K562 (cell line): ENCODE measurements around the gene CTDSPL. TPM values are rescaled to one million over a fixed set of nuclear protein-coding genes. Genes with fewer than 3 reads are reported as not detected.

Source experiments
- ATF1 ChIP-seq, 2 experiments: fragments of 450-650 bp in 1 of 2; IDR thresholded peaks; 2 replicates each; pipeline ENCODE4 v1.6.1; 2016; ENCODE audit warnings: missing compliant biosample characterization in 1 of 2, missing genetic modification characterization in 1 of 2
- KAT8 ChIP-seq: fragments of 450-650 bp; IDR thresholded peaks from 2 replicates; pipeline ENCODE4 v1.6.1; 2016; ENCODE audit warnings: low read depth, mild to moderate bottlenecking
- MAFG ChIP-seq: fragments of 450-650 bp; conservative IDR thresholded peaks from 2 replicates; pipeline ENCODE4 v1.6.1; 2016; ENCODE audit warnings: missing genetic modification characterization, missing compliant biosample characterization
- MEF2D ChIP-seq: conservative IDR thresholded peaks from 2 replicates; pipeline ENCODE4 v1.6.1; 2016; ENCODE audit warnings: low read depth, missing genetic modification characterization, missing compliant biosample characterization
- NFIX ChIP-seq: fragments of 250-450 bp; sonication (Bioruptor Pico); IDR thresholded peaks from 2 replicates; pipeline ENCODE4 v1.4.0; 2020; ENCODE audit warnings: low read depth, mild to moderate bottlenecking, moderate library complexity
- OTX1 ChIP-seq: fragments of 450-650 bp; formaldehyde crosslinking; IDR thresholded peaks from 2 replicates; pipeline ENCODE4 v1.4.0; 2022; ENCODE audit warnings: mild to moderate bottlenecking
- RFX5 ChIP-seq: IDR thresholded peaks from 2 replicates; pipeline ENCODE4 v1.6.1; 2011; ENCODE audit warnings: low read depth, mild to moderate bottlenecking, improper control_type of control experiment, low read length
- SIX5 ChIP-seq, 2 experiments: IDR thresholded peaks; 2 replicates each; pipeline ENCODE4 v1.6.1; 2011; ENCODE audit warnings: low read length in 2 of 2, borderline replicate concordance in 1 of 2, low read depth in 1 of 2, mild to moderate bottlenecking in 1 of 2, moderate library complexity in 1 of 2; ENCODE audit not compliant: insufficient read depth in 1 of 2
- STAT5A ChIP-seq: IDR thresholded peaks from 2 replicates; pipeline ENCODE4 v1.6.1; 2012; ENCODE audit warnings: low read length, inconsistent platforms, borderline replicate concordance
- TFE3 ChIP-seq: fragments of 450-650 bp; formaldehyde crosslinking; IDR thresholded peaks from 2 replicates; pipeline ENCODE4 v1.4.0; 2020; ENCODE audit warnings: mild to moderate bottlenecking, mixed read lengths
- ZBTB40 ChIP-seq, 2 experiments: fragments of 450-650 bp in 1 of 2; sonication (generic) in 1 of 2; formaldehyde crosslinking in 1 of 2; IDR thresholded peaks; 2 replicates each; pipeline versions ENCODE4 v1.7.1 to v1.9.0; 2016 to 2022; ENCODE audit warnings: inconsistent platforms in 1 of 2, mild to moderate bottlenecking in 1 of 2, missing genetic modification reagents in 1 of 2
- ZNF146 ChIP-seq: IDR thresholded peaks from one replicate; pipeline ENCODE4 v1.6.1; 2018; ENCODE audit warnings: missing compliant biosample characterization; ENCODE audit not compliant: unreplicated experiment
- ZNF431 ChIP-seq: sonication (generic); formaldehyde crosslinking; IDR thresholded peaks from 2 replicates; pipeline ENCODE4 v1.8.0; 2022; ENCODE audit warnings: mild to moderate bottlenecking, missing genetic modification reagents
- polyA plus RNA-seq, 8 experiments: library from polyadenylated mRNA; depleted of rRNA in 4 of 8; stranded (reverse) in 5 of 8; unstranded in 3 of 8; fragments of >200 nt; fragmentation: Nextera tagmentation in 2 of 8; fragmentation: Illumina TruSeq in 1 of 8; extraction: Ambion mirVana in 2 of 8; extraction: Trizol in 1 of 8; gene quantifications; 2 replicates each; pipeline versions ENCODE4 v1.2.1 to v1.2.3, GENCODE V29; 2011 to 2014; ENCODE audit warnings: inconsistent platforms in 1 of 8, missing spikeins in 1 of 8
- total RNA-seq, 7 experiments: library from RNA; depleted of rRNA in 6 of 7; stranded (reverse); fragments of >200 nt in 6 of 7; fragmentation: Illumina TruSeq in 2 of 7; extraction: Trizol in 2 of 7; gene quantifications; 2 replicates each; pipeline versions ENCODE4 v1.2.1 to v1.2.3, GENCODE V29; 2011 to 2021; ENCODE audit warnings: low replicate concordance in 1 of 7
- TF ChIP-seq, protein P1 (sequence below), 2 experiments: fragments of 200-800 bp in 1 of 2; sonication (Bioruptor generic) in 1 of 2; sonication (generic) in 1 of 2; formaldehyde crosslinking in 1 of 2; IDR thresholded peaks in 1 of 2; conservative IDR thresholded peaks in 1 of 2; 2 replicates each; pipeline versions ENCODE4 v1.5.0 to v1.6.1; 2016 to 2020; ENCODE audit warnings: missing compliant biosample characterization in 1 of 2, missing genetic modification characterization in 1 of 2, missing genetic modification reagents in 1 of 2

Gene CTDSPL
- total and polyA plus RNA-seq, 9 of the 15 experiments (the other 6 are each of a cell fraction or from before 2014, with no cell fraction given), result 5.1 to 19.3 (median 11.3) TPM

DNA sequence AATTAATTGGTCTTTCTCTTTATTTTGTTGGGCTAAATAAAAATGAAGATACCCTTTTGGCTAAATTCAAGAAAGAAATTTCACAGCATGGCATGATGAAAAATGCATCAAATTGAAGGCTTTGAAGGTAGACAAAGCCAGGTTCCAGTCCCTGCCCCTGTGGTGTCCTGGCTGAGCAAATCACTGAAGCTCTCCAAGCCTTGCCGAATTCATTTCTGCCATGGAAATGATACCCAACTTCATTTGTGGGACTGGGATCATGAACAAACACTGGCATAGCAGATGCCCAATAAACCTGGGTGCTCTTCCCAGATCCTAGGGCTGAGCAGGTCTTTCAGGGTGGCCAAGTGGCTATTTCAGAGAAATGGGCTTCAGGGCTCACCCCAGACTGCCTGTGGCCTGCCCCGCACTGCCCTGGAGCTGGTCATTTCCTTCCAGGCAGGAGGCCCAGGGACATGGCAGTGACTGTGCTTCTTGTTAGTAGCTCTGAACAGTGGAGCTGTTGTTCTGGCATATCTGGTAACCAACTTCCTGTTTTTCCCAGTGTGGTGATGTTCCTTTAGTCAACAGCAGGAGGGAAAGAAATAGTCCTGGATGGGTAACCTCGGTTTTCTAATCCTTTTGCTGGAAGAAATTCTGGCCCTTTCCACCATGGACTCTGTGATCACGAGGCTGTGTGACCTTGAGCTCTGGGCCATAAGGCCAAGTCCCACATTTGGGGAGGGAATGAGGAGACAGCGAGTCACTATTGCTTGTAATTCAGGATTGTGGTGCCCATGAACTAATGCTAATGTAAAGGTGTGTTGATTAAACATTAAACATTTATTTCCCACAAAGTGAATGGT, 47.6 kb downstream of the CTDSPL start (continued):
- no peak for TF ChIP-seq ZBTB40 (IDR thresholded peaks at IDR 0.05)
- no peak for TF ChIP-seq ZBTB40 (CRISPR knock-in tag; IDR thresholded peaks at IDR 0.05)
- no peak for TF ChIP-seq KAT8
- TF ChIP-seq OTX1, result no peak
- no peak for TF ChIP-seq NFIX (CRISPR knock-in tag)
- no peak for TF ChIP-seq ZNF431
- no peak for TF ChIP-seq MAFG (tag)
- no peak for TF ChIP-seq ATF1 (CRISPR knock-in tag; IDR thresholded peaks at IDR 0.05)
- no peak for TF ChIP-seq ATF1 (tag; IDR thresholded peaks at IDR 0.05)
- no peak for TF ChIP-seq RFX5
- TF ChIP-seq ZNF146 (CRISPR knock-in tag), result no peak
- TF ChIP-seq, protein P1, sequence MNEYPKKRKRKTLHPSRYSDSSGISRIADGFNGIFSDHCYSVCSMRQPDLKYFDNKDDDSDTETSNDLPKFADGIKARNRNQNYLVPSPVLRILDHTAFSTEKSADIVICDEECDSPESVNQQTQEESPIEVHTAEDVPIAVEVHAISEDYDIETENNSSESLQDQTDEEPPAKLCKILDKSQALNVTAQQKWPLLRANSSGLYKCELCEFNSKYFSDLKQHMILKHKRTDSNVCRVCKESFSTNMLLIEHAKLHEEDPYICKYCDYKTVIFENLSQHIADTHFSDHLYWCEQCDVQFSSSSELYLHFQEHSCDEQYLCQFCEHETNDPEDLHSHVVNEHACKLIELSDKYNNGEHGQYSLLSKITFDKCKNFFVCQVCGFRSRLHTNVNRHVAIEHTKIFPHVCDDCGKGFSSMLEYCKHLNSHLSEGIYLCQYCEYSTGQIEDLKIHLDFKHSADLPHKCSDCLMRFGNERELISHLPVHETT (CRISPR knock-in tag; conservative IDR thresholded peaks at IDR 0.05 in 1 of 2, IDR thresholded peaks at IDR 0.05 in 1 of 2), result peak in 1 of 2 experiments; percentile 55; a peak in 1 of 4 replicates
- no peak for TF ChIP-seq TFE3 (CRISPR knock-in tag)
- 0 out of 2 replicates have a peak, but pooled peaks have one; percentile 21 for TF ChIP-seq MEF2D (tag)
- TF ChIP-seq STAT5A, result no peak
- no peak for TF ChIP-seq SIX5 (IDR thresholded peaks at IDR 0.05; ENCODE audit: borderline replicate concordance in 1 of 2, insufficient read depth in 1 of 2, low read depth in 1 of 2, low read length in 2 of 2)
